ENCODE results near the gene CAMK4. TPM values are rescaled to one million over a fixed set of nuclear protein-coding genes. Genes with fewer than 3 reads are reported as not detected.

CAMK4 gene
- total RNA-seq, 4 donors from 2014 or later, result 0.66 to 5.5 (median 2.8) TPM

GRCh38 chr5:111461934-111462333 is 237.8 kb downstream of the CAMK4 start:
- no peak for TF ChIP-seq CTCF (IDR thresholded peaks at IDR 0.05)
- TF ChIP-seq POLR2A (IDR thresholded peaks at IDR 0.05), result no peak
- no peak for TF ChIP-seq EP300 (IDR thresholded peaks at IDR 0.05)
- 75 to 82% methylated on average over 2 of the region's 2 CpGs for WGBS, 2 donors

DNA sequence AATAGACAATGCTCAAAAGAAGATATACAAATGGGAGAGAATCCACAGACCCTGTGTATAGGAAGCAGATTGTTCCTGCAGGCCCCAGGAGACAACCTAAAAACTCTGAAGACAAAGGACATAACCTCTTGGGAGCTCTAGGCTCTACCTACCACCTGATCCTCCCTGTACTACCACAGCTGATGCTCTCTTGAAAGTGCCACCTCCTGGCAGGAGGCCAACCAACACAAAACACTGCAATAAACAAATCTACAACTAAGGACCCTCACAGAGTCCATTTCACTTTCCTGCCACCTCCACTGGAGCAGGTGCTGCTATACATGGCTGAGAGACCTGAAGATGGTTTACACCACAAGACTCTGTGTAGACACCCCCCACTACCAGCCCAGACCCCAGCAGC is 239.1 kb downstream of the CAMK4 start:
- no peaks in the 10 kb centered on the region for H3K9me3 ChIP-seq
- H3K4me1 ChIP-seq, result no peaks in the 10 kb centered on the region
- TF ChIP-seq EP300 (IDR thresholded peaks at IDR 0.05) (no peak), CTCF (IDR thresholded peaks at IDR 0.05) (no peak), POLR2A (IDR thresholded peaks at IDR 0.05) (no peak)
- no peak overlapping the region for H3K4me3 ChIP-seq
- H3K36me3 ChIP-seq, result no peaks in the 10 kb centered on the region
- no peaks in the 10 kb centered on the region for H3K27me3 ChIP-seq
- H3K27ac ChIP-seq, result no peak overlapping the region
- no peak for DNase-seq (ENCODE audit: low spot score in 2 of 2)

More at GRCh38 chr5:111461934-111462333, 237.8 kb downstream of the CAMK4 start:
- no peak for DNase-seq (ENCODE audit: low spot score in 2 of 2)
- no peaks in the 10 kb centered on the region for H3K4me1 ChIP-seq
- H3K27me3 ChIP-seq, result no peaks in the 10 kb centered on the region
- no peak overlapping the region for H3K4me3 ChIP-seq
- no peaks in the 10 kb centered on the region for H3K36me3 ChIP-seq
- no peak overlapping the region for H3K27ac ChIP-seq
- H3K9me3 ChIP-seq, result no peaks in the 10 kb centered on the region

- WGBS, 2 donors, result 58 to 83% methylated on average over 2 of the region's 2 CpGs
- Histone ChIP-seq H3K27ac (no peak overlapping the region), H3K4me1 (no peaks in the 10 kb centered on the region), H3K9me3 (no peaks in the 10 kb centered on the region), H3K4me3 (no peak overlapping the region), H3K36me3 (no peaks in the 10 kb centered on the region), H3K27me3 (no peaks in the 10 kb centered on the region)
- no peak for DNase-seq (ENCODE audit: low spot score in 2 of 2)
- TF ChIP-seq CTCF (IDR thresholded peaks at IDR 0.05) (no peak), EP300 (IDR thresholded peaks at IDR 0.05) (no peak), POLR2A (IDR thresholded peaks at IDR 0.05) (no peak)
Observed at GRCh38 chr5:111469293-111469896, 245.2 kb downstream of the CAMK4 start.

DNA sequence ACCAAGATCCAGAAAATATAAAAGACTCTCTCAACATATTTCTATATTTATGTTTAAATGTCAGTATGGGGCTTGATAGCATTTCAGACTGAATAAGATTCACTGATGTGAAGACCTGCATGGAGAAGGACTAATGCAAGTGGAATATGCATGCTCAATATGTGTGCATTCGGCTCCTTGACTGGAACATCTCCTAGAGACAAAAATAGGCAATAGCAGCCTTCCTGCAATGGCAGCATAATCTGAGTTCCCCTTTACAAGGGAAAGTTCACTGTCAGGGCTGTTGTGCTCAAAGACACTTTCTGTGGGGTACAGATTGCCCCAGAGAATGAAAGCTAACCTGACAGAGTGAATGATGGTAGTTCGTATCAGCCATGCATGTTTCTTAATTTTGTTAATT is 245.7 kb downstream of the CAMK4 start:
- no peaks in the 10 kb centered on the region for H3K9me3 ChIP-seq
- 51 to 64% methylated on average over 2 of the region's 2 CpGs for WGBS, 2 donors
- no peak overlapping the region for H3K27ac ChIP-seq
- no peaks in the 10 kb centered on the region for H3K27me3 ChIP-seq
- H3K4me1 ChIP-seq, result no peaks in the 10 kb centered on the region
- no peaks in the 10 kb centered on the region for H3K36me3 ChIP-seq
- no peak for TF ChIP-seq EP300 (IDR thresholded peaks at IDR 0.05)
- TF ChIP-seq CTCF (IDR thresholded peaks at IDR 0.05), result no peak
- no peak for TF ChIP-seq POLR2A (IDR thresholded peaks at IDR 0.05)
- H3K4me3 ChIP-seq, result no peak overlapping the region
- DNase-seq (ENCODE audit: low spot score in 2 of 2), result no peak

DNA sequence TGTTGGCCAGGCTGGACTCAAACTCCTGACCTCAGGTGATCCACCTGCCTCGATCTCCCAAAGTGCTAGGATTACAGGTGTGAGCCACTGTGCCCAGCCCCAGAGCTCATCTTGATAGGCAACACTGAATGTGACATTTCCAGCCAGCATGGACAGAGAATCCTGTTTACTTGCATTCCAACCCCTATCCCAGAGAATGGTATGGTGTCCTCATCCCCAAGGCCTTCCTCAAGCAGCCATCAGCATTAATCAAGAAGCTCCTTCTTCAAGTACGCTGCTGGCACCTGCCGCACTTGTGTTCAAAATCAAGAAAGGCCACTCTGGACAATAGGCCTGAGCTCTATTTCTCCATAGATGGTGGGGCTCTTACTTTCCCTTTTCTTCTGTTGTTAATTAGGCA is 247.9 kb downstream of the CAMK4 start:
- no peaks in the 10 kb centered on the region for H3K27me3 ChIP-seq
- DNase-seq (ENCODE audit: low spot score in 2 of 2), result no peak
- WGBS, 2 donors, result 66 to 84% methylated on average over 3 of the region's 3 CpGs
- H3K27ac ChIP-seq, result no peak overlapping the region
- H3K9me3 ChIP-seq, result no peaks in the 10 kb centered on the region
- H3K4me3 ChIP-seq, result no peak overlapping the region
- TF ChIP-seq CTCF (IDR thresholded peaks at IDR 0.05) (no peak), EP300 (IDR thresholded peaks at IDR 0.05) (no peak), POLR2A (IDR thresholded peaks at IDR 0.05) (no peak)
- H3K36me3 ChIP-seq, result no peaks in the 10 kb centered on the region
- no peaks in the 10 kb centered on the region for H3K4me1 ChIP-seq

All from tibial nerve (tissue), 4 donors.